K562 (cell line): ENCODE results near the gene CLDN20. TPM values are rescaled to one million over a fixed set of nuclear protein-coding genes. Genes with fewer than 3 reads are reported as not detected.

ENCODE experiments used
- CBX1 ChIP-seq: sonication (generic); IDR thresholded peaks from 2 replicates; pipeline ENCODE4 v1.6.1; 2016; ENCODE audit warnings: antibody characterized with exemption, low read depth, mild to moderate bottlenecking
- CEBPB ChIP-seq: fragments of 450-650 bp; IDR thresholded peaks from 2 replicates; pipeline ENCODE4 v1.6.1; 2016; ENCODE audit warnings: missing genetic modification characterization, missing compliant biosample characterization
- CGGBP1 ChIP-seq: fragments of 250-450 bp; sonication (Bioruptor Pico); IDR thresholded peaks from 2 replicates; pipeline ENCODE4 v1.9.0; 2021; ENCODE audit warnings: mild to moderate bottlenecking
- FOSL1 ChIP-seq: fragments of 200-800 bp; sonication (Bioruptor generic); conservative IDR thresholded peaks from 2 replicates; pipeline ENCODE4 v1.6.1; 2016; ENCODE audit warnings: missing genetic modification characterization, missing compliant biosample characterization
- FOXP1 ChIP-seq: sonication (generic); formaldehyde crosslinking; IDR thresholded peaks from 2 replicates; pipeline ENCODE4 v1.8.0; 2022; ENCODE audit warnings: mild to moderate bottlenecking, missing genetic modification reagents
- GABPA ChIP-seq: fragments of 200-800 bp; sonication (Bioruptor generic); conservative IDR thresholded peaks from 2 replicates; pipeline ENCODE4 v1.6.1; 2016; ENCODE audit warnings: low read depth, missing genetic modification characterization, missing compliant biosample characterization
- GTF2E2 ChIP-seq: fragments of 200-800 bp; sonication (Bioruptor generic); IDR thresholded peaks from 2 replicates; pipeline ENCODE4 v1.6.1; 2016; ENCODE audit warnings: missing genetic modification characterization, missing compliant biosample characterization
- MYBL2 ChIP-seq, 2 experiments: fragments of 450-650 bp in 1 of 2; sonication (generic) in 1 of 2; formaldehyde crosslinking in 1 of 2; IDR thresholded peaks; 2 replicates each; pipeline versions ENCODE4 v1.6.1 to v1.8.1; 2017 to 2022; ENCODE audit warnings: borderline replicate concordance in 1 of 2, inconsistent platforms in 1 of 2, low read depth in 1 of 2, mild to moderate bottlenecking in 1 of 2, missing genetic modification reagents in 1 of 2, moderate library complexity in 1 of 2
- NEUROD1 ChIP-seq: fragments of 150-350 bp; IDR thresholded peaks from 2 replicates; pipeline ENCODE4 v1.6.1; 2014; ENCODE audit warnings: borderline replicate concordance, low read length, low read depth; ENCODE audit not compliant: partially characterized antibody
- NR4A1 ChIP-seq, 2 experiments: fragments of 250-450 bp in 1 of 2; fragments of 450-650 bp in 1 of 2; sonication (Bioruptor Pico) in 1 of 2; IDR thresholded peaks; 2 replicates each; pipeline versions ENCODE4 v1.4.0 to v1.6.1; 2016 to 2020; ENCODE audit warnings: mild to moderate bottlenecking in 2 of 2, missing compliant biosample characterization in 1 of 2, missing genetic modification characterization in 1 of 2, moderate library complexity in 1 of 2
- SMAD3 ChIP-seq: fragments of 450-650 bp; formaldehyde crosslinking; conservative IDR thresholded peaks from 2 replicates; pipeline ENCODE4 v1.4.0; 2020; ENCODE audit warnings: mild to moderate bottlenecking
- TBL1XR1 ChIP-seq, 2 experiments: IDR thresholded peaks; 2 replicates each; pipeline ENCODE4 v1.6.1; 2012; ENCODE audit warnings: improper control_type of control experiment in 2 of 2, low read length in 2 of 2, mild to moderate bottlenecking in 1 of 2
- TEAD4 ChIP-seq, 2 experiments: sonication (generic) in 1 of 2; formaldehyde crosslinking in 1 of 2; IDR thresholded peaks; 2 replicates each; pipeline versions ENCODE4 v1.6.1 to v1.8.0; 2012 to 2022; ENCODE audit warnings: borderline replicate concordance in 1 of 2, inconsistent platforms in 1 of 2, low read length in 1 of 2, mild to moderate bottlenecking in 1 of 2, missing genetic modification reagents in 1 of 2
- THAP7 ChIP-seq: fragments of 250-450 bp; sonication (Bioruptor Pico); IDR thresholded peaks from 2 replicates; pipeline ENCODE4 v1.5.0; 2021
- THRA ChIP-seq: fragments of 450-650 bp; IDR thresholded peaks from 2 replicates; pipeline ENCODE4 v1.6.1; 2017; ENCODE audit warnings: mild to moderate bottlenecking, moderate library complexity
- ZBTB33 ChIP-seq: sonication (generic); formaldehyde crosslinking; IDR thresholded peaks from 2 replicates; pipeline ENCODE4 v1.8.1; 2023; ENCODE audit warnings: mild to moderate bottlenecking, missing genetic modification reagents
- ZFP36 ChIP-seq: fragments of 150-350 bp; IDR thresholded peaks from 2 replicates; pipeline ENCODE4 v1.6.1; 2018; ENCODE audit warnings: low read length, low read depth; ENCODE audit not compliant: partially characterized antibody
- ZNF395 ChIP-seq: fragments of 200-800 bp; sonication (Bioruptor generic); IDR thresholded peaks from 2 replicates; pipeline ENCODE4 v1.6.1; 2017; ENCODE audit warnings: missing genetic modification characterization, missing compliant biosample characterization
- ZZZ3 ChIP-seq: fragments of 450-650 bp; IDR thresholded peaks from 2 replicates; pipeline ENCODE4 v1.6.1; 2016; ENCODE audit warnings: antibody characterized with exemption, mild to moderate bottlenecking, moderate library complexity
- polyA plus RNA-seq, 8 experiments: library from polyadenylated mRNA; depleted of rRNA in 4 of 8; stranded (reverse) in 5 of 8; unstranded in 3 of 8; fragments of >200 nt; fragmentation: Nextera tagmentation in 2 of 8; fragmentation: Illumina TruSeq in 1 of 8; extraction: Ambion mirVana in 2 of 8; extraction: Trizol in 1 of 8; gene quantifications; 2 replicates each; pipeline versions ENCODE4 v1.2.1 to v1.2.3, GENCODE V29; 2011 to 2014; ENCODE audit warnings: inconsistent platforms in 1 of 8, missing spikeins in 1 of 8
- total RNA-seq, 7 experiments: library from RNA; depleted of rRNA in 6 of 7; stranded (reverse); fragments of >200 nt in 6 of 7; fragmentation: Illumina TruSeq in 2 of 7; extraction: Trizol in 2 of 7; gene quantifications; 2 replicates each; pipeline versions ENCODE4 v1.2.1 to v1.2.3, GENCODE V29; 2011 to 2021; ENCODE audit warnings: low replicate concordance in 1 of 7

Gene CLDN20
- total and polyA plus RNA-seq, 9 of the 15 experiments (the other 6 are each of a cell fraction or from before 2014, with no cell fraction given), result not detected

- TF ChIP-seq ZNF395 (CRISPR knock-in tag) (0 out of 2 replicates have a peak, but pooled peaks have one; percentile 54), GTF2E2 (peak; percentile 57; the same call in 1 of the 2 replicates), NEUROD1 (no peak), SMAD3 (0 out of 2 replicates have a peak, but pooled peaks have one; percentile 21), CGGBP1 (CRISPR knock-in tag) (peak; percentile 68; the same call in 1 of the 2 replicates), MYBL2 (IDR thresholded peaks at IDR 0.05; ENCODE audit: low read depth) (peak; percentile 67; the same call in 1 of the 2 replicates), MYBL2 (CRISPR knock-in tag; IDR thresholded peaks at IDR 0.05; ENCODE audit: borderline replicate concordance) (no peak), THAP7 (CRISPR knock-in tag) (no peak), CEBPB (tag) (peak; percentile 85), NR4A1 (CRISPR knock-in tag; IDR thresholded peaks at IDR 0.05) (no peak), NR4A1 (tag; IDR thresholded peaks at IDR 0.05) (peak; percentile 62; the same call in 1 of the 2 replicates), ZBTB33 (CRISPR knock-in tag) (peak; percentile 70; the same call in 1 of the 2 replicates), THRA (no peak), GABPA (peak; percentile 87), TEAD4 (IDR thresholded peaks at IDR 0.05; ENCODE audit: low read length) (0 out of 2 replicates have a peak, but pooled peaks have one; percentile 20), TEAD4 (CRISPR knock-in tag; IDR thresholded peaks at IDR 0.05; ENCODE audit: borderline replicate concordance) (no peak), FOSL1 (tag) (no peak; the same call in 1 of the 2 replicates), ZFP36 (no peak), ZZZ3 (no peak), TBL1XR1 (IDR thresholded peaks at IDR 0.05; ENCODE audit: low read length in 2 of 2) (peak in 1 of 2 experiments; percentile 14; a peak in 1 of 4 replicates), FOXP1 (CRISPR knock-in tag) (0 out of 2 replicates have a peak, but pooled peaks have one; percentile 37), CBX1 (peak; percentile 98; the same call in 1 of the 2 replicates)
Measured at GRCh38 chr6:155314773-155315515, 51.1 kb downstream of the CLDN20 start (continued).
